Kidney (tissue), 14 donors: ENCODE results near the gene NKX1-1. TPM values are rescaled to one million over a fixed set of nuclear protein-coding genes. Genes with fewer than 3 reads are reported as not detected.

Experiments used
- DNase-seq, 5 donors: peaks; one replicate each; pipeline ENCODE4 v3.0.0-alpha.2; 2013 to 2020
- FAIRE-seq: peaks from 2 replicates; lab custom pipeline; 2012; peaks lifted over from hg19 to GRCh38; lab: Jason Lieb, UNC
- H3K27ac ChIP-seq, 2 donors: one replicate each; pipeline ENCODE4 v1.7.0; 2013; ENCODE audit warnings: low read depth in 2 of 2, low read length in 2 of 2, inconsistent platforms in 1 of 2
- H3K27me3 ChIP-seq: one replicate; pipeline ENCODE4 v1.7.1; 2013; ENCODE audit warnings: low read length, inconsistent platforms; ENCODE audit not compliant: control insufficient read depth, insufficient read depth
- H3K36me3 ChIP-seq, 3 donors: one replicate each; pipeline versions ENCODE4 v1.7.0 to v1.7.1; 2013; ENCODE audit warnings: low read length in 3 of 3, control low read depth in 1 of 3, inconsistent platforms in 1 of 3; ENCODE audit not compliant: insufficient read depth in 3 of 3, control insufficient read depth in 2 of 3
- H3K4me1 ChIP-seq, 3 donors: one replicate each; pipeline versions ENCODE4 v1.7.0 to v1.7.1; 2013; ENCODE audit warnings: low read length in 3 of 3, inconsistent platforms in 1 of 3, low read depth in 1 of 3; ENCODE audit not compliant: control insufficient read depth in 2 of 3, insufficient read depth in 2 of 3
- H3K4me3 ChIP-seq, 3 donors: one replicate each; pipeline versions ENCODE4 v1.7.0 to v1.8.1; 2013; ENCODE audit warnings: low read length in 3 of 3, control low read depth in 1 of 3, inconsistent platforms in 1 of 3
- H3K9ac ChIP-seq, 3 donors: one replicate each; pipeline versions ENCODE4 v1.7.0 to v1.7.1; 2013; ENCODE audit warnings: low read length in 3 of 3, control low read depth in 1 of 3, inconsistent platforms in 1 of 3
- H3K9me3 ChIP-seq, 3 donors: one replicate each; pipeline versions ENCODE4 v1.7.0 to v1.7.1; 2013; ENCODE audit warnings: low read length in 3 of 3, control low read depth in 1 of 3, inconsistent platforms in 1 of 3; ENCODE audit not compliant: control insufficient read depth in 2 of 3, insufficient read depth in 1 of 3
- CTCF ChIP-seq: IDR thresholded peaks from 3 replicates; pipeline ENCODE4 v1.5.1; 2012; ENCODE audit warnings: mild to moderate bottlenecking, moderate library complexity, borderline replicate concordance; ENCODE audit not compliant: insufficient read depth; ENCODE audit errors: extremely low read depth
- intact Hi-C: fragments of 100-400 bp; cut with DNase I; formaldehyde crosslinking; loops from one replicate; pipeline ENCODE4 v1.11.1; 2022
- polyA plus RNA-seq: library from polyadenylated mRNA; stranded (reverse); fragments of 350-450 nt; fragmentation: Illumina TruSeq; extraction: RNeasy Lipid Tissue Mini Kit (QIAGEN cat#74804); gene quantifications from one replicate; pipeline ENCODE4 v1.2.3, GENCODE V29; 2014; ENCODE audit warnings: low read depth, low replicate concordance; ENCODE audit not compliant: insufficient read depth
- total RNA-seq: library from RNA; stranded (reverse); fragmentation: NEBNext Ultra II Directional; extraction: Animal tissue kit (Norgen Biotek cat#: 25700); gene quantifications from one replicate; pipeline ENCODE4 v1.2.1, GENCODE V29; 2021
- donor health status: control.
- donor health status: control.
- donor health status: control.
- donor health status: control.
- donor health status: control.
- donor health status: DM: yes; HTN: yes; CAD: no.
- donor health status: Normal renal cell carcinoma (clear cell type).

Gene NKX1-1
- total and polyA plus RNA-seq, 2 donors from 2014 or later = not detected

DNA sequence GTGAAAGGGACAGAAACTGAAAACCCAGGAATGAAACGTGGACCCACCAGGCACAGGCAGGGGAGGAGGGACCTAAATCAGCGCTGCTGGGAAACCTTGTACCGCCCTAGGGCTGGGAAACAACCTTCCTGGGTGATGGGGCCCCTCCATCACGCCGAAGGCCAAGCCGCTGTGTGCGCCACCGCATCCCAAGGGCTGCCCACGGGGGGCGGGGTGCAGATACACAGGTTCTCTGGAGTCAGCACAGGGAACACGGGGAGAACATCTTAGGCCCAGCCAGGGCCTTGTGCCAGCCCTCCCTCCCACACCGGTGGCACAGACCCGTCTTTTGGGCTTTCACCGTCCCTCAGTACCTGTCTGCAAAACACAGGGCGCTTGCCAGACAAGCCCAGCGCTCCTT lies 46.3 kb downstream of the NKX1-1 start:
- intact Hi-C loops = loop anchor here (10.0 kb wide), 1 partner anchor 265 kb away; no protein-coding TSS in a partner anchor
- H3K4me3 ChIP-seq = no peak overlapping the region
- H3K27me3 ChIP-seq = no peaks in the 10 kb centered on the region
- no peak for TF ChIP-seq CTCF
- H3K9ac ChIP-seq = no peak overlapping the region
- H3K9me3 ChIP-seq = no peaks in the 10 kb centered on the region
- no peak overlapping the region for H3K27ac ChIP-seq
- DNase-seq = no peak
- no peaks in the 10 kb centered on the region for H3K4me1 ChIP-seq
- FAIRE-seq = no peak
- H3K36me3 ChIP-seq = peaks cover 0 to 4% (median 3%) of the 10 kb centered on the region in 3 donors

- peaks cover 0 to 4% (median 2%) of the 10 kb centered on the region in 3 donors for H3K36me3 ChIP-seq
Measured at GRCh38 chr4:1359144-1359501, 47.1 kb downstream of the NKX1-1 start.

DNA sequence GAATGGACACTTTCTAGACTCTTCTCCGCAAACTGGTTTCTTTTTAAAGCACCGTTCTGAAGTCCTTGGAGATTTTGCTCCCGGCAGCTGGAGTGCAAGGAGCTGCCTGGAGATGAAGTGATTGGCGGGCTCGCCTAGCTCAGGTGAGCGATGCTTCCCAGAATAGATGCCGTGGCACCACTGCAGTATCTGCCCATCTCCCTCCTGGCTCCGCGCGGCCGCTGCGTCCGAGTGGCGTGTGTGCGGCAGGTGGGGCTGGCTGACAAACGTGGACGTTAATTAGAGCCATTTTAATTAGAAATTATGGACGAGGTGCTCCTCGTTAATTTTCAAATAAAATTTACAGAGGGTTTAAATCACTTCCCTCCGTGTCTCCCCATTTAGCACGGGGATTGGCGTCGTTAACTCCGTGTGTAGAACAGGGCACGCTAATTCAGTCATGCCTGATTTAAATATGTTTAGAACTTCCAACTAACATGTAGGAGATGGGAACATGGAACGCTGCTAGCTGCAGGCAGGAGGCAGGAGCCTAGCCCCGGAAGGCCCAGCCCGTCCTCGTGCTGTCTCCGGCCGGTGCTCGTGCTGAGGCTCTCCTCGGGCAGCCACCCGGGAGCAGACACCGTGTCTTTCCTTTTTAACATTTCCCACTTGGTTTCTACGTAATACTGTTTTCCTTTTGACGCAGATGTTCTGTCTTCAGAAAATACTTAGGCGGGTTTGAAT lies 47.7 kb downstream of the NKX1-1 start:
- FAIRE-seq (no peak), DNase-seq (no peak)
- Histone ChIP-seq H3K4me3 (no peak overlapping the region), H3K9me3 (no peaks in the 10 kb centered on the region), H3K27ac (no peak overlapping the region), H3K9ac (no peak overlapping the region), H3K27me3 (no peaks in the 10 kb centered on the region), H3K36me3 (peaks cover 0 to 4% (median 2%) of the 10 kb centered on the region in 3 donors), H3K4me1 (no peaks in the 10 kb centered on the region)
- intact Hi-C loops = loop anchor here (10.0 kb wide), 1 partner anchor 266 kb away; no protein-coding TSS in a partner anchor
- no peak for TF ChIP-seq CTCF

More at GRCh38 chr4:1359144-1359501, 47.1 kb downstream of the NKX1-1 start:
- Histone ChIP-seq H3K9me3 (no peaks in the 10 kb centered on the region), H3K4me1 (no peaks in the 10 kb centered on the region), H3K9ac (no peak overlapping the region), H3K27me3 (no peaks in the 10 kb centered on the region), H3K4me3 (no peak overlapping the region), H3K27ac (no peak overlapping the region)
- intact Hi-C loops = loop anchor here (10.0 kb wide), 1 partner anchor 266 kb away; no protein-coding TSS in a partner anchor
- DNase-seq = no peak
- no peak for TF ChIP-seq CTCF
- FAIRE-seq = no peak
